Measurements from ENCODE around the gene DGKB.

The DGKB gene

GRCh38 chr7:14628516-14628915, 274.0 kb downstream of the DGKB start:
- no peak for TF ChIP-seq CTCF (IDR thresholded peaks at IDR 0.05; ENCODE audit: extremely low read depth, missing control alignments)

GRCh38 chr7:14626076-14626475, 276.5 kb downstream of the DGKB start:
- DNase-seq (ENCODE audit: low spot score), result no peak
- no peak for TF ChIP-seq CTCF (IDR thresholded peaks at IDR 0.05; ENCODE audit: extremely low read depth, missing control alignments)

More at GRCh38 chr7:14628516-14628915, 274.0 kb downstream of the DGKB start:
- DNase-seq (ENCODE audit: low spot score), result no peak

- TF ChIP-seq CTCF (IDR thresholded peaks at IDR 0.05; ENCODE audit: extremely low read depth, missing control alignments), result no peak
- no peak for DNase-seq (ENCODE audit: low spot score)
Measured at GRCh38 chr7:14622559-14622958, 280.0 kb downstream of the DGKB start.

- no peak for TF ChIP-seq CTCF (IDR thresholded peaks at IDR 0.05; ENCODE audit: extremely low read depth, missing control alignments)
- DNase-seq (ENCODE audit: low spot score), result no peak
Measured at GRCh38 chr7:14606101-14606500, 296.4 kb downstream of the DGKB start.

- no peak for TF ChIP-seq CTCF (IDR thresholded peaks at IDR 0.05; ENCODE audit: extremely low read depth, missing control alignments)
- no peak for DNase-seq (ENCODE audit: low spot score)
Measured at GRCh38 chr7:14604606-14605005, 297.9 kb downstream of the DGKB start.

GRCh38 chr7:14602851-14603250, 299.7 kb downstream of the DGKB start:
- DNase-seq (ENCODE audit: low spot score), result no peak
- no peak for TF ChIP-seq CTCF (IDR thresholded peaks at IDR 0.05; ENCODE audit: extremely low read depth, missing control alignments)

GRCh38 chr7:14600766-14601367, 301.7 kb downstream of the DGKB start:
- no peak for TF ChIP-seq CTCF (IDR thresholded peaks at IDR 0.05; ENCODE audit: extremely low read depth, missing control alignments)
- DNase-seq (ENCODE audit: low spot score), result no peak

Measured in GM20000 (cell line).